Measurements from ENCODE around the gene PADI6.

GRCh38 chr1:17422461-17422860 is 50.5 kb downstream of the PADI6 start:
- TF ChIP-seq CTCF (IDR thresholded peaks at IDR 0.05; ENCODE audit: low read depth, low read length, poor library complexity, severe bottlenecking) (no peak), EZH2phosphoT487 (IDR thresholded peaks at IDR 0.05; ENCODE audit: borderline replicate concordance, low read length) (no peak)
